GM13977 (cell line): Measurements from ENCODE around the gene PHF21B.

Experiments used
- DNase-seq: peaks from one replicate; pipeline ENCODE4 v3.0.0; 2012; ENCODE audit warnings: low spot score
- CTCF ChIP-seq: IDR thresholded peaks from 2 replicates; pipeline ENCODE4 v1.5.1; 2012; ENCODE audit warnings: mild to moderate bottlenecking, control low read depth; ENCODE audit not compliant: insufficient read depth; ENCODE audit errors: extremely low read depth, missing control alignments
- in situ Hi-C: fragments of 300-500 bp; cut with MboI; formaldehyde crosslinking; loops from one replicate; pipeline ENCODE4 v1.12.0; 2022; ENCODE audit warnings: low sequenced_read_pairs, low pct_unique_long_range_greater_than_20kb, mixed read lengths, inconsistent platforms; ENCODE audit not compliant: unreplicated experiment

PHF21B gene

GRCh38 chr22:44880610-44881290 lies 129.1 kb downstream of the PHF21B start:
- no peak for DNase-seq
- in situ Hi-C loops: no loop called here
- no peak for TF ChIP-seq CTCF

- TF ChIP-seq CTCF: no peak
- no peak for DNase-seq
- in situ Hi-C loops: no loop called here
Observed at GRCh38 chr22:44879301-44879680, 130.5 kb downstream of the PHF21B start.

GRCh38 chr22:44878483-44879300 lies 131.1 kb downstream of the PHF21B start:
- no peak for DNase-seq
- TF ChIP-seq CTCF: no peak
- in situ Hi-C loops: no loop called here

- in situ Hi-C loops: no loop called here
- TF ChIP-seq CTCF: no peak
- DNase-seq: no peak
Observed at GRCh38 chr22:44876921-44877320, 132.9 kb downstream of the PHF21B start.

GRCh38 chr22:44871782-44872181 lies 138.0 kb downstream of the PHF21B start:
- TF ChIP-seq CTCF: no peak
- DNase-seq: no peak
- in situ Hi-C loops: no loop called here

- in situ Hi-C loops: no loop called here
- no peak for DNase-seq
- no peak for TF ChIP-seq CTCF
Observed at GRCh38 chr22:44870021-44870420, 139.8 kb downstream of the PHF21B start.
